Upper lobe of left lung (tissue), 4 donors: Measurements from ENCODE around the gene C14orf93.

Experiments used
- CTCF ChIP-seq, 6 experiments: fragments of 450-650 bp in 4 of 6; fragments of 200-600 bp in 2 of 6; sonication (generic) in 2 of 6; IDR thresholded peaks; one replicate each; pipeline ENCODE4 v1.5.1; 2016 to 2019; ENCODE audit warnings: antibody characterized with exemption in 6 of 6
- EP300 ChIP-seq, 4 donors: sonication (generic); formaldehyde crosslinking; IDR thresholded peaks; one replicate each; pipeline ENCODE4 v1.5.1; 2017; ENCODE audit warnings: antibody characterized with exemption in 4 of 4, control low read depth in 2 of 4
- POLR2A ChIP-seq, 4 donors: fragments of 450-650 bp; IDR thresholded peaks; one replicate each; pipeline ENCODE4 v1.5.1; 2016 to 2017; ENCODE audit warnings: antibody characterized with exemption in 4 of 4, mild to moderate bottlenecking in 2 of 4

DNA sequence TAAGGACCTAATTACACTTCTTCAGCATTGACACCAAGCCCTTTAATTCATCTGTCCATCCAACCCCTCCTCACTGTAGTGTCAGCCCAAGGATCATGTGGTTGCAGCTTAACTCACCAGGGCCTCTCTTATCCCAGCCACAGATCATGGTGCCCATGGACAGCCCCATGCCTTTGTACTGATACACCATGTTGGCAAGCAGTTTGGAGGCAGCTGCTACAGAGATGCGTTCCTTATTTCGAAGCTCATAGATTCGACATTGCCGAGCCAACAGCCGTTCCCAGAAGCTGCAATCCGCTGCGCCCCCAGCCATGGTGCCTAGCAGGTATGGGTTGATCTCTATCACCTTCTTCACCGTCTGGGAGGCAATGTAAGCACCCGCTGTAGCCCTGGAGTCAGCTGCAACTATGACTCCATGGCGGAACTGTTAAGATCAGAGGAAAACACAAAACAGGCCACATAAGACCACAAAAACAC is 23.3 kb upstream of the C14orf93 start:
- no peak for TF ChIP-seq CTCF (IDR thresholded peaks at IDR 0.05)
- no peak for TF ChIP-seq POLR2A (IDR thresholded peaks at IDR 0.05)
- TF ChIP-seq EP300 (IDR thresholded peaks at IDR 0.05), result no peak
